Stromal cell of bone marrow (primary cell): ENCODE measurements around the gene CFAP100.

Experiments
- DNase-seq: peaks from one replicate; pipeline ENCODE4 v3.0.0-alpha.2; 2012; ENCODE audit warnings: low read depth

The CFAP100 gene

GRCh38 chr3:126442856-126443242 lies 48.1 kb downstream of the CFAP100 start:
- no peak for DNase-seq

GRCh38 chr3:126445506-126445905 lies 50.8 kb downstream of the CFAP100 start:
- no peak for DNase-seq

GRCh38 chr3:126446301-126446700 lies 51.6 kb downstream of the CFAP100 start:
- no peak for DNase-seq

- DNase-seq: no peak
Measured at GRCh38 chr3:126446791-126447190, 52.1 kb downstream of the CFAP100 start.

GRCh38 chr3:126447456-126448106 lies 52.9 kb downstream of the CFAP100 start:
- DNase-seq: no peak

GRCh38 chr3:126448136-126448892 lies 53.6 kb downstream of the CFAP100 start:
- DNase-seq: no peak

- DNase-seq: no peak
Measured at GRCh38 chr3:126448893-126449180, 54.1 kb downstream of the CFAP100 start.

- no peak for DNase-seq
Measured at GRCh38 chr3:126449621-126450051, 54.9 kb downstream of the CFAP100 start.

GRCh38 chr3:126450219-126450618 lies 55.5 kb downstream of the CFAP100 start:
- no peak for DNase-seq

- no peak for DNase-seq
Measured at GRCh38 chr3:126450744-126451143, 56.0 kb downstream of the CFAP100 start.

GRCh38 chr3:126451511-126451910 lies 56.8 kb downstream of the CFAP100 start:
- DNase-seq: no peak

GRCh38 chr3:126452213-126452612 lies 57.5 kb downstream of the CFAP100 start:
- DNase-seq: no peak

- no peak for DNase-seq
Measured at GRCh38 chr3:126454025-126454424, 59.3 kb downstream of the CFAP100 start.

- DNase-seq: no peak
Measured at GRCh38 chr3:126454437-126455198, 59.9 kb downstream of the CFAP100 start.

- no peak for DNase-seq
Measured at GRCh38 chr3:126456211-126456610, 61.5 kb downstream of the CFAP100 start.

GRCh38 chr3:126456766-126457388 lies 62.2 kb downstream of the CFAP100 start:
- DNase-seq: no peak

GRCh38 chr3:126459111-126459762 lies 64.5 kb downstream of the CFAP100 start:
- no peak for DNase-seq

- DNase-seq: no peak
Measured at GRCh38 chr3:126459763-126460127, 65.0 kb downstream of the CFAP100 start.

GRCh38 chr3:126460381-126460780 lies 65.7 kb downstream of the CFAP100 start:
- DNase-seq: no peak

GRCh38 chr3:126461450-126462070 lies 66.9 kb downstream of the CFAP100 start:
- no peak for DNase-seq

- DNase-seq: no peak
Measured at GRCh38 chr3:126463521-126463920, 68.8 kb downstream of the CFAP100 start.

GRCh38 chr3:126464093-126464492 lies 69.4 kb downstream of the CFAP100 start:
- no peak for DNase-seq
